GM10847 (cell line): ENCODE measurements around the gene C5orf63.

Source experiments
- POLR2A ChIP-seq: IDR thresholded peaks from 2 replicates; pipeline ENCODE4 v1.6.1; 2011; ENCODE audit not compliant: insufficient read length; ENCODE audit errors: extremely low read depth

Gene C5orf63

DNA sequence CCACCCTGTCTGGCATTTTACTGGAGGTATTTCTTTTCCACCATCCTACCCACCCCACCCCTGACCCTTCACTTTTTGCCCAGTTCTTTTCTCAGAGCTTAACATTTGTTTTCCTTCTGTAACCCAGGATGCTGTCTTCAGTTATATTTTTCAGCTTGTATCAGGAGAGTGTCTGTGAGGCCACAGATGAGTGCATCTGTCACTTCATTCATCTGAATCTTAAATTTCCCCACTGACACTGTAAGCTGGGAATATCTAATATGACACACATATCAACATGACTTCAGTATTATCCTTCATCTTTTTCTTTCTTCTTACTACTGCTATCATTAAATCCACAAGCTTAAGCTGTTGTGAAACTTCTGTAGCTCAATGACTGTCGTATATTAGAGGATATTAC lies 47.8 kb downstream of the C5orf63 start:
- no peak for TF ChIP-seq POLR2A

DNA sequence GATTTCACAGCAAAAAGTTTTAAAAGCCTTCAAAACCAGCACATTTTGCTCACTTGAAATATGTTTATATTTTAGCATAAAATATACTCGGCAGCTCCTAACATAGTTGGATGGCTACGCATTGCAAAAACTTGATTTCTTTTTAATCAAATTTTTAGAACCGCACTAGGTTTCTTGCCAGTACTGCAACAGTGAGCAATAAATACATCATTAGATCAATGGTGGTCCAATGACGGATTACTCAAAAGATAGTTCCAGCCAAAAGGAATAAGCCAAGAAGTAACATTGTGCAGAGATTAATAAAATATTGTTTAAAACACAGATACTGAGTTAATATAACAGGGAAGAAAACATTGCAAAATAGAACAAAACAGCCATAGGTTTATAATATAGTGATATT lies 48.5 kb downstream of the C5orf63 start:
- TF ChIP-seq POLR2A, result no peak

DNA sequence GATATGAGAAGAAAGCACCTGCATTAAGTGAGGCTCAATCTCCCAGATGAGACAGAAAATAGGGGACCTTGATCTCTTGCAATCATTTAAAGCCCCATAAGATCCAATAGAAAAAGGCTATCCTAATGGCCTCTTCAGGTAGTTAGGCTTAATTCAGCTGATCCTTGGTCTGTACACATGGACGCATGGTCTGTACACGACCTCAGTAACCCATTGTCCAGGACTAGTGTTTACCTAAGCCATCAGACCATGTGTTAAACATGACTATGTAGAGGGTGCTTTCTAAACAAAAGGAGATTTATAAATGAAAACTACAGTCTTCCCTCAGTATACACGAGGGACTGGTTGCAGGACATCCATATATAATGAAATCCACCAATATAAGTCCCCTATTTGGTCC lies 50.5 kb downstream of the C5orf63 start:
- TF ChIP-seq POLR2A, result no peak

DNA sequence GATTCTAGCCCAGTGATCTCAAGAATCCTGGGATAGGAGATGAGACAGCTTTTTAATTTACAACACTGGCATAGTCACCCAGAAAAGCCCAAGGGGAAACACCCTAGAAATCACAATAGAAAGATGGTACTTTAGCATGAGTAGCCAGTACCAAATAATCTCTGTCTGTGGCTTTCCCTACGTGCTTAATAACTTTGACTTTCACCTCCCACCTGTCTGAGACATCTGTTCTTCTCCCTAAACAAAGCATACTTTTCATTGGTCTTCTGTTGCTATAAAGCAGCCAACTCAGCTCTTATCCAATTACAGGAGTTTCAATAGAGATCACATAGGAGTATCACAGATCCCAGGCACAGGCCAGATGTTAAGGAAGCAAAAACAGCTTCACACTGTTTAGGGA lies 53.4 kb downstream of the C5orf63 start:
- no peak for TF ChIP-seq POLR2A

DNA sequence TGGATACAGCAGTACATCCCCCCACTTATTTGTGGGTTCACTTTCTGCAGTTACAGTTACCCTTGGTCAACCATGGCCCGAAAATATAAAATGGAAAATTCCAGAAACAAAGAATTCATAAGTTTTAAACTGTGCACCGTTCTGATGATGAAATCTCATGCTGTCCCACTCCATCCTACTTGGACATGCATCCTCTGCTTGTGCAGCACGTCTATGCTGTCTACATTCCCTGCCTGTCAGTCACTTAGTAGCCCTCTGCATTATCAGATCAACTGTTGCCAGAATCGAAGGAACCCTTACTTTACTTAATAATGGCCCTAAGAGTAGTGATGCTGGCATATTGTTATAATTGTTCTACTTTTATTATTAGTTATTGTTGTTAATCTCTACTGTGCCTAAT lies 57.6 kb downstream of the C5orf63 start:
- no peak for TF ChIP-seq POLR2A

DNA sequence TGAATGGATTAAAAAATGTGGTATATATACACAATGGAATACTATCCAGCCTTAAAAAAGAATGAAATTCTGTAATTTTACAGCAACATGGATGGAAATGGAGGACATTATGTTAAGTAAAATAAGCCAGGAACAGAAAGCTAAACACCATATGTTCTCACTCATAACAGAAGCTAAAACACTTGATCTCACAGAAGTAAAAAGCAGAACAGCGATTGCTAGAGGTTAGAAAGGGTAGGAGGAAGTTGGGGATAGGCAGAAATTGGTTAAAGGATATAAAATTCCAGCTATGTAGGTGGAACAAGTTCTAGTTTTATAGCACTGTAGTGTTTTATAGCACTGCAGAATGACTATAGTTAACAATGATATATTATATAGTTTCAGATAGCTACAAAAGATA lies 58.7 kb downstream of the C5orf63 start:
- no peak for TF ChIP-seq POLR2A

DNA sequence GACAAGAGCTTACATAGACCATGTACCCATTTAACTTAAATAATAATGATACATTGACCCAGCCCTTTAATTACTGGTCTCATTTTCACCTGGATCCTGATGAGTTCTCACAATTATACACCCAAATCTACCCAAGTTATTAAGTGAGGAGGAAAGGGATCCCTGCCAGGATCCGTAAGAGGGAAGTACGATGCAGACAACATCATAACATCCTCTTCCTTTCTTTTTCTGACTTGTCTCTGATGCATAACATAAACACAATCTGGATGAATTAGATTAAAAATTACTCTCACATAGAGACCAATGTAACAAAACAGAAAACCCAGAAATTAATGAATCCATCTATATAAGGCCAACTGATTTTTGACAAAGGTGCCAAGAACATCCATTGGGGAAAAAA lies 59.9 kb downstream of the C5orf63 start:
- TF ChIP-seq POLR2A, result no peak

DNA sequence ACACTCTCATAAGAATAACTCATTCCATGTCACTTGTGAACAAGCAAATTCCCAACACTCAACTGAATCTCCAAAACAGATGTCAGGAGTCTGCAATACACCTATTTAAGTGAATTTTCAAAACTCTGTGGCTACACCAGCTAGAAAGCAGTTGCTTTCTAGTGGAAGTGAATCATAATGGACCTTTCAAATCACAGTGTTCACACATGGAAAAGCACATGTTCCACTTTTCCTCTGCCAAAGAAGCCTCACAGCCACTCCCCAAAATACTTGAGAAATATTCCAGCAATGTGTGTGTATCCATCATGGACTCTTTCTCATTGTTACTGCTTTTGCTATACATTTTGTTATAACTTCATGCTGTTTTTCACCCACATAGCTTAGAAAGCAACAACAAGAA lies 60.4 kb downstream of the C5orf63 start:
- TF ChIP-seq POLR2A, result no peak

DNA sequence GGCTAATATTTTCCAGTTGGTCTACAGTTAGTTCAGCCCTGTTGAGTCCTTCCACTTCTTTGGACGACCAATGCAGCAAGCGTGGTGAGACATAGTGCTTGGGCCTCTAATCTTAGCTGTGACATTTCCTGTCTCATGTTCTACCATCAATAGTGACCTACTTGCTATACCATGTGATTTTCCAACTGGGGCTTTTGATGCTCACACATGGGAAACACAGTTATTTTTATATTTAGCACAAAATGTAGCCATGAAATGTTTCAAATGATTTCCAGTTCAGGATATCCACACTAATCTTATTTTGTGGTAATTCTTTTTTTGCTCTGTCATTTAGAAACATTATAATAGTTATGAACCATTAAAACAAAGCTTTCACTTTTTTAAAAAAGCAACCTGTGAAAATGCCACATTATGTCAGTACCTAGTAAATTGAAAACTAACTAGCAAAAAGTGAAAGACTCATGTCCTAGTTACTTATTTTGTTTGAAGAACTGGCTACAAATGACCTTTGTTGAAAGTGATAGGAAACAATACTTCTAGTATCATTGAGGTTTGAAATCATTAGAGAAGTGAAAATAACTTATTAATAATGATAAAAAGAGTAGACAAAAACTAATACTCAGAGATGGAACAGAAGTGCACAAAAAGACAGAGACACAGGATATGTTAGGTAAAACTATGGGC lies 61.2 kb downstream of the C5orf63 start:
- TF ChIP-seq POLR2A, result no peak

DNA sequence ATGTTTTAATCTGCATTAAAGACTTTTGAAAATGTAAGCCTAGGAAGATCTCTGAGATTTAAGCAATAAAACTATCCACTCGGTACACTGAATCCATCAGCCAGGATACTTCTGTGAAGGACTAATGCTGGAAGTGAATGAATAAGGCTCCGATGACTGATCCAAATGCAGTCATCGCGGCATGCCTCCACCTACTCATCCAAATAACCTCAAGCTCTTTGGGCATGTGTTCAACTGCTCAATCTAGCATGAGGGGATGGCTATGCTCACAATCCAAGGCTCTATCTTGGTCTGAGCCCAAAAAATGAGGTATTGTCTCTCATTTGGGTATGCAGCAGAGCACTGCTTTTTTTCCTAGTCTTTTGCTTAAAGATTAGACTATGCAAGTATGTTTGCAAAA lies 62.1 kb downstream of the C5orf63 start:
- TF ChIP-seq POLR2A, result no peak

DNA sequence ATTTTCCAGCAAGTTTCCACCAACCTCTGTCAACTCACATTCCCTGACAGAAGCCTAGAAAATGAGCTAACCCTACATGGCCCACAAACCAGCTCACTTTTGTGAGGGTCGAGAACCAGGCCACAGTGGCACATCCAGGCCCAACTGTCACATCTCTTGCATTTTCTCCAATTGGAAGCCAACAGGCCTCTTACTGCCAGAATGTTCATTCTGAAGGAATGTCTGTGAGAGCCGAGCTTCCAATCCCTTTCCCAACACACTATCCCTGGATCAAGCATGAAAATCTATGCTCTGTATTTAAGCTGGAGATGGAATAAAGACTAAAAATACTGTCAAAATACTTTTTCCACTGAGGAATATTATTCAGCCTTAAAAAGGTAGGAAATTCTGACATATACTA lies 62.9 kb downstream of the C5orf63 start:
- TF ChIP-seq POLR2A, result no peak

DNA sequence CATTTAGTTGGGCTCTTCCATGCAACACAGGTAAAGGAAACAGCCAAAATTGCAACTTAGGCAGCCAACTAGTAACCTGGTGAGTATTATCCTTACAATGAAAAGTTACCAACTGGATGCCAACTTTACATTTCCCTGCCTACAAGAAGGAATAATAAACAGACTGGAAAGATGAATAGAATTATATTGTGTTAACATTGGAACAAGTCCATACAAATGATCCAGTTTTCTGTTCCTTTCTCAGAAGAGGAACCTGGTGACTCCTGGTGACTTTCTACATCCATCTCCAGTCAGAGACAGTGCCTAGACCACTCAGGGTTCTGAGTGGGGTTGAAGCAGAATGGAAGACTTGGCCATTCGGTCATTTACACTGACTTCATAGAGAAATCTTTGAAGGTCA lies 63.5 kb downstream of the C5orf63 start:
- no peak for TF ChIP-seq POLR2A

DNA sequence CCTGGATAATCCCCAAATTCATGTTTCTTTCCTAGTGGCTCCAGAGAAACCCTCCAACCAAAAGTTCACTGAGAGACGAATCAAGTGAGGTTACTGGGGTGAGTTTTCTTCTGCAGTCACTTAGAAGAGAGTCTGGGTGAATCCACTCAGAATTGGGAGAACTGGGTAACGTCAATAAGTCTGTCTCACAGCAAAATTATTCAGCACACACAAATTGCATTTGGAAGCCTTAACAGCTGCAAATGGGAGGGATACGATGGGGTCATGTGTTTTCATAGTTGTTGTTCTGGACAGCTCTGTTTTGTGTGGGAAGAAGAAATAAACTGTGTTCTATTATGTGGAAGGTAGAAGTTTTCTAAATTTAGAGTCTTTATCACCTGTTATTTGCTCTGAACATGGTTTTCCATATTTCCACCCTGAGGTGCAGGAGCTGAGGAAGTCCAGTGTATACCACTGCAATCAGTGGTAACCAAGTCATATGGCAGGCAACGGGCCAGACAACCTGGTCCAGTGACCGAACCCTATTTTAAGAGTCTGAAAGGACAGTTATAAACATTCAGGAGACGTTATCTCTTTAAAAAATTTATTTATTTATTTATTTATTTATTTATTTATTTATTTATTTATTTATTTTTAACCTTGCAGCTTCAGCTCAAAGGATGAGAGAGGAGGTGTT lies 64.9 kb downstream of the C5orf63 start:
- no peak for TF ChIP-seq POLR2A

DNA sequence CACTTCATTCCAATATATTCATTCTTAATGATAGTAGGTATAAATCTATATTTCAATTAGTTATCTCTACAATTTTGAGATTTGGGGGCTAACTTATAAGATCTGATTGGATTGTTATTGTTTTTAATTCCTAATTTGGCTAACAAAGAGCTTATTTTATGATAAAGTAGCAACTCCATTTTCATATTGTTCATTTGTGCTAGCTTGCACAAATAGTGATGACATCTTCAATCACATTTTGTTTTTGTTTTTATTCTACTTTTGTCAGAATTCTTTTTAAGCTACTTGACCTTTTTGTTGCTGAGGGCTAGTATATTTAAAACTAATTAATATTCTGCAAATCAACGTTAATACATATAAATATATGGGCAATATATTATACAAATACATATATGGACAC lies 65.8 kb downstream of the C5orf63 start:
- no peak for TF ChIP-seq POLR2A

DNA sequence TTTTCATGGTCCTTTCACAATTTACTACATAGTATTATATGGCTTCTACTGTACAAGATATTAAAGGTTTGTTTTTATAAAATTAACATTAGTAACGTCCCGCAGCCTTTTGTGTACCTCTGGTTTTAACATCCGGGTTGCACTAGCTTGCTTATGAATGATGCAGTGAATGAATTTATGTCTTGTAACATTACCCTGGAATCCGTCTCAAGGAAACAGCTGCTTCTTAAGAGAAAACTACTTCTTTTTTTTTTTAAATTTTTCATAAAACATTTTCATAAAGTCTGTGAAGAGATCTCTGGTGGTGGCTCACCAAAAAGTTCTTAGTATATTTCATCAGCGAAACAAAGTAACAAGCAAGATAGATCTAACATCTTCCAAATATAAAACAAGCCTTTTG lies 66.6 kb downstream of the C5orf63 start:
- TF ChIP-seq POLR2A, result no peak

DNA sequence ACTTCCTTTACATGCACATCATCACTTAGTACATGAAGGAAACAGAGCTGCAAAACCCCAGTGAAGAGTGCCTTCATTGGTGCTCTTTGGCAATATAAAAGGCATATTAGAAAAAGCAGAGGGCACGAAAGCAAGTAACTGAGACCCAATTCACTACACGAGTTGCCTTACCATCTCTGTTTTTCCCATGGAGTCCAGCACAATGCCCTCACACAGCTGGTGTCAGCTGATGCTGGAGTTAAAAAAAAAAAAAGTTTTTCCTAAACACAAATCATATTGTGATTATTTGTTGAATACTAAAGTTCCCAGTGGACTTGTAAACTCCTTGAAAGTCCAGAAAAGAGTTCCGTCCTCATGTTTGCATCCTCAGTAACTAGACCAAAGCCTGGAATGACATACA lies 68.6 kb downstream of the C5orf63 start:
- no peak for TF ChIP-seq POLR2A
